HS-27A (cell line): ENCODE measurements around the gene FZD4.
"Not testable (repeated sequence)": the region's sequence is repeated elsewhere in the genome, so short reads cannot be mapped to it uniquely, and the experiment has no call there.

ENCODE experiments used
- DNase-seq: peaks from one replicate; pipeline ENCODE4 v3.0.0-alpha.2; 2012; ENCODE audit warnings: low read depth, missing footprints

The FZD4 gene

GRCh38 chr11:86955361-86956120 is at the start of gene FZD4:
Gene FZD4 (minus strand): TSS chr11:86955395. CDS start chr11:86955085, 310 bp downstream.
- peak; percentile 64 for DNase-seq

DNA sequence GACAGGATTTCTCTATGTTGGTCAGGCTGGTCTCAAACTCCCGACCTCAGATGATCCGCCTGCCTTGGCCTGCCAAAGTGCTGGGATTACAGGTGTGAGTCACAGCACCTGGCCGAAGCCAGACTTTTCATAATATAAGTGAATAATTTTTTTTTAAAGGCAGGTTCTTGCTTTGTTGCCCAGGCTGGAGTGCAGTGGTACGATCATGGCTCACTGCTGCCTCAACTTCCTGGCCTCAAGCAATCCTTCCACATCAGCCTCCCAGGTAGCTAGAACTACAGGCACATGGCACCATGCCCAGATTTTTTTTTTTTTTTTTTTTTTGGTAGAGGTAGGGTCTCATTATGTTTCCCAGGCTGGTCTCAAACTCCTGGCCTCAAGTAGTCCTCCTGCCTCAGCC is 49.1 kb upstream of the FZD4 start:
- not testable (repeated sequence) for DNase-seq

DNA sequence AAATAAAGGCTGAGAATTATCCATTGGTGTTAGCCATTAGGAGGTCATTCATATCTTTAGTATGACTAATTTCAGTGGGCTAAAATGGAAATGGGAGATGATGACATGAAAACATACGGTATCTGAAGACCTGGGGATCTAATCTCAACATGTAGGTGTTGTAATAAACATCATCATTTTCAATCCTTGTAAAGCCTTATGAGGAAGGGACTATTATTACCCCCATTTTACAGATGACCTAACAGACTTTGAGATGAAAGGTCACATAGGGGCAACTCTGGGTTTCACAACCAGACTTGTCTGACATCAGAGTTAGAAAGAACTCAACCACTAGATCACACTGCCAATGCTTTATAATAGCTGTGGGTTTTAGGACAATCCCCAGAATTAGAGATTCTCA is 47.7 kb upstream of the FZD4 start:
- DNase-seq, result no peak

DNA sequence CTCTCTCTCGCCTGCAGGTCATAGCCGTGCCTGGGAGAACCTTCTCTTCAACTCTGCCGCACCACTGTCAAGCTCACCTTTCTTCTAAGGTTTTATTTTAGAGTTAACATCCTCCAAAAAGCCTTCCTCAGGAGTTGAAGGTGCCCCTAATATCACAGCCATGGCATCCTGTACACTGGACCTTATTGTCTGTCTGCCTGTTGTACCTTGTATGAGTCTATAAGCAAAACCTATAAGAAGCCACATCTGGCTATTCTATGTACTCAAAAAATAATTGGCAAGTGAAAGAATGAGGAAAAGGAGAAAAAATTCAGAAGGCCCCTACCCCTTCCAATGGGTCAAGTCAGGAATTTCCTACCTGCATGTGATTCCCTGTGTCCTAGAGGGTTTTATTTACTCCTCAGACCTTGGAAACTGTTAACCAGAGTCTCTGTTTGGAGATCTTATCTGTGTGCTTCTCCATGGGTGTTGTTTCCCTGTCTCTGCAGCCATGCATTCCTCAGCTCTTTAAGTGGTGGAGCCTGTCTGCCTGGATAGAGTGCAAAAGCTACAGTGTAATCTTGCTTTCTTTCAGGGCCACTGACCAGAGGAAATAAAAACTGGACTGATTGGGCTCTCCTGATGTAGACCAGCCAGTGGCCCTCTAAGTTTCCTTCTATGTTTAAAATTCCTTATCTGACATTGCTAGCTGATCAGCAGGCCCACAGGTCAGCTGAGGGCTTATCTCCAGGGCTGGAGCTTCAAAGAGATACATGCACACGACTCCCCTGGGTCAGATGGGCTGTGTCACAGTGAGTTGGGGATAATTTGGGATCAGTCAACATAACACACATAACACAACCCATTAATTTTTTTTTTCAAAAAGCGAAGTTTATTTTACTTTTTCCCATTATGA is 44.9 kb upstream of the FZD4 start:
- DNase-seq, result no peak

DNA sequence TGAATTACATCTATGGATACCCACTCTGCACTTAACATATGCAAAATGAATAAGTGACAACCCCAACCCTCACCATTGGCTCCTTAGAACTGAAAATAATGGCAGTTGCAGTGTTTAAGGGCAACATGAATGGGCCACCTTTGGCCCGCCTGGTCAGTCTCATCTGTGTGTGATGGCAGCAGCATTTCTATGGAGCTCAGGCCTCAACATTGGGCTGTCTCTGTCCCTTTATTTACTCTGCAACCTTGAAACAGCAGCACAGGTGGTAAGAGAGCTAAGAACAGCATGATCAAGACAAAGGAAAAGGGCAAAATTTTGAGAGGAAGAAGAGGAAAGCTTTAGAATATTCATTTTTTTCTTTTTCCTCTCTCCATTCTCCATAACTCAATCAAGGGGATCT is 44.2 kb upstream of the FZD4 start:
- DNase-seq, result no peak

DNA sequence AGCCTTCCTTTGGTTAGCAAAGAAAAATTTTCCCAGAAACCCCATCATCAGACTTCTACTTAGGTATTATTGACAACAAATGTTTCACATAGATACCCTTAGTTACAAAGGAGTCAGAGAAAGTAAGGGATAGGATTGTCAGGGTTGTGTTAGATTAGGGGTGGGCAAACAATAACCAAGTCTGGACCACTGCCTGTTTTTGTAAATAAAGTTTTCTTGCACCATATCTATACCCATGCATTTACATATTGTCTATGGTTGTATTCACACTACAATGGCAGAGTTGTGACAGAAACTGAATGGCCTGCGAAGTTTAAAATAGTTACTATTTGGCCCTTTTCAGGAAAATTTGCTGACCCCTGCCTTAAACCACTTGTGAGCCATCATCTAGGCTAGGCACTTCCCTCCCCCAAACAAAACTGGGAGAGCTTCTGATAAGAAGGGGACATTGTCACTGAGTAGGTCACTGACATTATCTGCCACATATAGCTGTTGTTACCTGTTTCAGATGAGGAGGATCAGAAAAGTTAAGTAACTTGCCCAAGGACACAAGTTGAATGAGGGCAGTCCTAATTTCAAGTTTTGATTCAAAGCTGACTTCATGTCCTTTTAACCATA is 41.9 kb upstream of the FZD4 start:
- DNase-seq, result no peak

- no peak for DNase-seq
Observed at GRCh38 chr11:86993031-86993430, 37.8 kb upstream of the FZD4 start.

DNA sequence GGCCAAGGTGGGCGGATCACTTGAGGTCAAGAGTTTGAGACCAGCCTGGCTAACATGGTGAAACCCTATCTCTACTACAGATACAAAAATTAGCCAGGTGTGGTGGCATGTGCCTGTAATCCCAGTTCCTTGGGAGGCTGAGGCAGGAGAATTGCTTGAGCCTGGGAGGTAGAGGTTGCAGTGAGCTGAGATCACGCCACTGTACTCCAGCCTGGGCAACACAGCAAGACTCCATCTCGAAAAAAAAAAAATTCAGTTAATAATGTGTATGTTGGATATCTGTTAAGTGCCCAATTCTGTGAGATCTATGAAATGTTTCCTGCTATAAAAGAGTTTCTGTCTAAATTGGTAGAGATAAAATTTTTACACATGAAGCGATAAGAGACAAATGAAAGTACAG is 37.1 kb upstream of the FZD4 start:
- DNase-seq, result not testable (repeated sequence)

GRCh38 chr11:86991341-86991740 is 36.1 kb upstream of the FZD4 start:
- DNase-seq, result no peak

DNA sequence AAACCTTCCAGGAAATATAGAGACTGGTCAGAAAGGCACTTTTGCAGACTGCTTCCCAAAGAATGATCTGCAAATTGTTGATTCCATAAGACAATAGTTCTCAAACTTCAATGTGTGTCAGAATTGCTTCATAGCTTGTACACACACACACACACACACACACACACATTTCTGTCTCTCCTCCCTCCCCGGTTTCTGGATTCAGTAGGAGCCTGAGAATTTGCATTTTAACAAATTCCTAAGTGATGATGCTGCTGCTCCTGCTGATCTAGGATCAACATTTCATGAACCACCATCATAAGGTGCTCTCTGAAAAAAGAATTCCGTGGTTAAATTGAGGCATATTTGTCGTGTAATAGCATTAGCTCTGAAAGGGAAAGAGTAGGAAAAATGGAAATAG is 35.3 kb upstream of the FZD4 start:
- DNase-seq, result peak; percentile 45

GRCh38 chr11:86990031-86990430 is 34.8 kb upstream of the FZD4 start:
- no peak for DNase-seq

DNA sequence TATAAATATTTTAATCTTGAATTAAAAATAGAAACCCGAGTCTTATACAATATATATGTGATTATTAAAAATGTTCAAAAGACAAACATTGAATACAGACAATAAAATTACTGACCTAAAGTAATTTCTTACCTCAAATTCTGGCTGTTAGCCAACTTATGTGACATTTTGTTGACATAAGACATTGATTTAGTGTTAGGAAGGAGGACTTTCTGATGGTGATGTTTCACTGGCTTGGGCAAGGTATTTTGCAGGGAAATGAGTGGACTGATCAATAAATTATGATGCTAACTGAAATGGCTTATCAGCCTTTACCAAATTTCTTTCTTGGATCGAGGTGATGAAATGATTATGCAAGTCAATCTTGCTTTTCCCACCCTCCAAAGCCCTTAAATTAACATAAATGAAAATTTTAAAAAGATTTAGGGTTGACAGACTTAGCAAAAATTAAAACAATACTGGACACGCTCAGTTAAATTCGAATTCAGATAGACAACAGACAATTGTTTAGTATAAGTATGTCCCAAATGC is 33.2 kb upstream of the FZD4 start:
- DNase-seq, result no peak

- DNase-seq, result no peak
Observed at GRCh38 chr11:86987679-86988078, 32.5 kb upstream of the FZD4 start.

DNA sequence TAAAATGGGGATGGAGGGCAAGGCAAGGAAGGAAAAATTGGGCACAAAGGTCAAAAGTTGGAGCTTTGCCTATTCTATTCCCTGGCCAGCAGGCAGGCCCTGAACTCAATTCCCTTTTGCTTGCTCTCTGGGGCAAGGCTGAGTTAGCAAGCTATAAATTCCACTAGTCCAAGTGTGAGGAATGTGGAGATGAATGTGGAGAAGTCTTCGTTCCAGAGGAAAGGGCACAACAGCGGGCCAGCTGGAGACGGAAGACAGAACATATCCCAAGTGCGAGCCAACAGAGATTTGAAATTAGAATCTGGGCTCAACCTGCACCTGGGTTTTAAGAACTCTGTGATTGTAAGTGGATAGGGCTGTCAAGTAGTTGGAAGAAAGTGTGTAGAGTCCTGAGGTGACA is 29.5 kb upstream of the FZD4 start:
- DNase-seq, result no peak

GRCh38 chr11:86983021-86983488 is 27.9 kb upstream of the FZD4 start:
- no peak for DNase-seq

DNA sequence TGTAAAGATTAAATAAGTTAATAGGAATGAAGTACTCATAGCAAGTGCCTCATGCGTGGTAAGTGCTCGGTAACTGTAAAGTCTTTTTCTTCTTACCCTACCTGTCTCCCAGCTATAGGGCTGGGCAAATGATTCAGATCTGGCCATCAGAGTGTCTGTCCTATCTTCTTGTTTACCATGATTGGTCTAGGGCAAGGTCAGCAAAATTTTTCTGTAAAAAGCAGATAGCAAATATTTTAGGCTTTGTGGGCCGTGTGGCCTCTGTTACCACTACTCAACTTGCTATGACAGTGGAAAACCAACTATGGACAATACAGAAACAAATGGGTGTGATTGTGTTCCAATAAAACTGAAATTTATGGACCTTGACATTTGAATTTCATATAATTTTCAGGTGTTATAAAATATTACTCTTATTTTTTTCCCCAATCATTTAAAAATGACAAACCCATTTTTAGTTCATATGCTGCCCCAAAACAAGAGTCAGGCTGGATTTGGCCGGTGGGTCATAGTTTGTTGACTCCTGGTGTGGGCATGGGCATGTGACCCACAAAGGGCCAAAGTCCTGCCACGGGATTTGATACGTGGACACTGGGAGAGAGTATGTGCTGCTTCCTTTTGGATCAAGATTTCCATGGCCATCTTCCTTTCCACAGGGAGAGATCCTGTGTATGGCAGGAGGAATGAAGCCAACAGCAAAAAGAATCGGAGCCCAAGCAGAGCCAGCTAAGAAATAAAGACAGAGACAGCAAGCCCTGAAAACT is 26.8 kb upstream of the FZD4 start:
- DNase-seq, result no peak

GRCh38 chr11:86980086-86980796 is 25.0 kb upstream of the FZD4 start:
- DNase-seq, result no peak

GRCh38 chr11:86978756-86979608 is 23.8 kb upstream of the FZD4 start:
- no peak for DNase-seq

GRCh38 chr11:86978247-86978646 is 23.1 kb upstream of the FZD4 start:
- DNase-seq, result no peak

DNA sequence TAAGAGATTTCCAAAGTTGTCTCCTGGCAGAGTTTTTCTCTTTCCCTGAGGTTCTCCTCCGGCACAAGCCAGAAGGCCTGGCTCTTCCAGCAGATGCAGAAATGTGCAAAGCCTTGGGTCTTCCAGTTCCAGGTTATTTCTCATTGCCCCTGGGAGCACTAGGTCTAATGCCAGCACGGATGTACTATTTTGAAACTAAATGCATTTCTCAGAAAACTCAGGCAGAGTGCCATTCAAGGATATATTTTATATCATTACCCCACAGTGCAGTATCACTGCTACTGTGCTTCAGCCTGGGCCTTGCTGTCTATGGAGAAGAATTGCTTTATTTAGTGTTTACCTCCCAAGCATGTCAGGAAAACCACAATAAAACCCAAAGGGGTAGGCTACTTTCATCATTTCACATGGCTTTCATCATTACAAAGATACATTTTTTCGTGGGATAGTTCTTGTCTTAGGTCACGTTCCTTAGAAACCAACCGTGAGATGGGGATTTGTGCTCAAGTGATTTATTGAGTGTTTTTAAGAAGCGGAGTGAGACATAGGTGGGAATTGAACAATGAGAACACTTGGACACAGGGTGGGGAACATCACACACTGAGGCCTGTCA is 22.4 kb upstream of the FZD4 start:
- no peak for DNase-seq
